Mammary epithelial cell (primary cell): ENCODE data around the gene CACNG4.

Experiments used
- CTCF ChIP-seq, 2 donors: IDR thresholded peaks in 1 of 2; conservative IDR thresholded peaks in 1 of 2; 2 replicates each; pipeline ENCODE4 v1.5.1; 2011 to 2012; ENCODE audit warnings: inconsistent platforms in 2 of 2, low read length in 2 of 2, mild to moderate bottlenecking in 2 of 2, control low read depth in 1 of 2, low read depth in 1 of 2; ENCODE audit not compliant: insufficient read depth in 1 of 2; ENCODE audit errors: extremely low read depth in 1 of 2
- EZH2 ChIP-seq: IDR thresholded peaks from 2 replicates; pipeline ENCODE4 v1.6.1; 2012; ENCODE audit warnings: low read length, inconsistent platforms, borderline replicate concordance

GRCh38 chr17:67044016-67044772, 79.7 kb downstream of the CACNG4 start, which contains the start of gene CACNG1:
- TF ChIP-seq CTCF (conservative IDR thresholded peaks at IDR 0.05 in 1 of 2, IDR thresholded peaks at IDR 0.05 in 1 of 2; ENCODE audit: extremely low read depth in 1 of 2, insufficient read depth in 1 of 2, low read depth in 1 of 2, low read length in 2 of 2) = no peak
- no peak for TF ChIP-seq EZH2
